ENCODE data around the gene SERPINA4. TPM values are rescaled to one million over a fixed set of nuclear protein-coding genes. Genes with fewer than 3 reads are reported as not detected.

The SERPINA4 gene
- total and polyA plus RNA-seq, 8 donors, result 51.5 to 119 (median 64.4) TPM

DNA sequence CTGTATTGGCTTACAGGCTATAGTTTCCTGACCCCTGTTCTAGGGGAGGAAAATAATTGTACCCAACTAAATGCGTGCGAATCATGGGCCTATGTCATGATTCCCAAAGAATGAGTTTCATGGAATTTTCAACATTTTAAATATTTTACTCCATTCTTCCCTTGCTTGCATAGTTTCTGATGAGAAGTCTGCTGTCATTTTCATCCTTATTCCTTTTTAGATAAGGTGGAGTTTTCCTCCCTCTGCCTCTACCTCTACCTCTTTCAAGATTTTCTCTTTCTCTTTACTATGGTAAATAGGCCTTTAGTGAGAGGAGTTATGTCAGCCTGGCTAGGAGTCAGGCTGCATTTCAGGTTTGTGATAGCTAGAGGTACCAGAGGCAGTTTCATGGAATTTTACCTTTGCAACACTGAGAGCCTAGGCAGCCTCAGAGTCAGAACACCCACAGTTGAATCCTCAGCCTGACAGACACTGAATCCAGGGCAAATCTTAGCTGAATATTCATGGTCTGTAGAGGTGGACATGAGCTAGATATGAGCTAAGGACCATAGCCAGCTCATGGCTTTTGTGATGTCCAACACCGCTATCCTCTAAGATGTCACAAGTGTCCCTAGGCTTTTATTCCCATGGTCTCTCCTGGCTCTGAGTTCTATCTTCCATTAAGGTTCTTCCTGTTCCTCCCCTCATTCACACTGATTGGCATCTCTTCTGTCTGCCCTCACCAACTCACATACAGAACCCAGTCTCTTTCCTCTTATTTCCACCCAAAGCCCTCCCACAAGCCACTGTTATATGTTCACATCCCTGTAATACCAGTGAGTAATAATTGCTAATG, 57.0 kb downstream of the SERPINA4 start:
- intact Hi-C loops (cut with DNase I), result no loop called here
- Histone ChIP-seq H3K4me3 (peak overlapping the region in 2 of 4 donors; percentile 5 to 57), H3K27ac (no peak overlapping the region), H3K9me3 (no peaks in the 10 kb centered on the region), H3K27me3 (no peaks in the 10 kb centered on the region), H3K36me3 (peaks cover 7 to 57% (median 19%) of the 10 kb centered on the region in 3 donors), H3K4me1 (peaks cover 0 to 3% (median 0%) of the 10 kb centered on the region in 3 donors)
- DNase-seq (no peak), ATAC-seq (no peak), FAIRE-seq (no peak)
- WGBS, 2 donors, result 80 to 96% methylated on average over 3 of the region's 3 CpGs
- TF ChIP-seq CTCF (IDR thresholded peaks at IDR 0.05), result no peak

DNA sequence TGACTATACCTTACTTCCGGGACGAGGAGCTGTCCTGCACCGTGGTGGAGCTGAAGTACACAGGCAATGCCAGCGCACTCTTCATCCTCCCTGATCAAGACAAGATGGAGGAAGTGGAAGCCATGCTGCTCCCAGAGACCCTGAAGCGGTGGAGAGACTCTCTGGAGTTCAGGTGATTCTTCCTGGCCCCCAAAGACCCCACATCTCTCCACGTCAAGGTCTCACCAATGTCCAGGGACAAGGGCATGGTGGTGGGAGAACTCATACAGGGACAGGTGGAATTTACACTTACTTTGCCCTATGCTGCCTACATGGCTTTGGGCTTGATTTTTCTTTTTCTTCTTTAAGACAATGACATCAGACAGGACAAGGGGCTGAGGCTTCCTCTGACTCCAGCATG, 58.1 kb downstream of the SERPINA4 start:
- H3K4me1 ChIP-seq, result peaks cover 0 to 3% (median 0%) of the 10 kb centered on the region in 3 donors
- intact Hi-C loops (cut with DNase I), result no loop called here
- ATAC-seq (no peak), DNase-seq (no peak), FAIRE-seq (no peak)
- H3K9me3 ChIP-seq, result no peaks in the 10 kb centered on the region
- H3K27me3 ChIP-seq, result no peaks in the 10 kb centered on the region
- WGBS, 2 donors, result 89 to 97% methylated on average over 6 of the region's 6 CpGs
- TF ChIP-seq CTCF (IDR thresholded peaks at IDR 0.05), result no peak
- peak overlapping the region in 1 of 4 donors; percentile 57 for H3K4me3 ChIP-seq
- H3K27ac ChIP-seq, result no peak overlapping the region
- H3K36me3 ChIP-seq, result peaks cover 13 to 68% (median 24%) of the 10 kb centered on the region in 3 donors

Other genes starting within 250 kb of the SERPINA4 start
- gene SERPINA6, start 238.1 kb upstream of the SERPINA4 start, total RNA-seq, result 10 to 100 TPM in 3 of 6 donors, 1 to 10 TPM in 3; 5.2 to 17.4 (median 10.3) TPM
- gene SERPINA6, start 238.1 kb upstream of the SERPINA4 start, polyA plus RNA-seq, result 10 to 100 TPM; 13.1 to 17.7 TPM
- gene SERPINA2, start 194.7 kb upstream of the SERPINA4 start, total RNA-seq, result not detected
- not detected for gene SERPINA2, start 194.7 kb upstream of the SERPINA4 start, polyA plus RNA-seq
- gene SERPINA1, start 172.8 kb upstream of the SERPINA4 start, total RNA-seq, result 100 to 1,000 TPM in 4 of 6 donors, 10 to 100 TPM in 2; 45.0 to 328 (median 170) TPM
- gene SERPINA1, start 172.8 kb upstream of the SERPINA4 start, polyA plus RNA-seq, result 100 to 1,000 TPM in 1 of 2 donors, 10 to 100 TPM in 1; 45.7 to 246 TPM
- gene SERPINA11, start 108.6 kb upstream of the SERPINA4 start, total RNA-seq, result not detected
- gene SERPINA11, start 108.6 kb upstream of the SERPINA4 start, polyA plus RNA-seq, result not detected
- not detected for gene SERPINA9, start 85.2 kb upstream of the SERPINA4 start, total RNA-seq
- not detected for gene SERPINA9, start 85.2 kb upstream of the SERPINA4 start, polyA plus RNA-seq
- not detected for gene SERPINA12, start 52.0 kb upstream of the SERPINA4 start, total RNA-seq
- not detected for gene SERPINA12, start 52.0 kb upstream of the SERPINA4 start, polyA plus RNA-seq
- 100 to 1,000 TPM in 1 of 6 donors, 10 to 100 TPM in 5; 52.3 to 130 (median 96.0) TPM for gene SERPINA5, start 20.0 kb downstream of the SERPINA4 start, total RNA-seq
- 100 to 1,000 TPM in 1 of 2 donors, 10 to 100 TPM in 1; 67.2 to 139 TPM for gene SERPINA5, start 20.0 kb downstream of the SERPINA4 start, polyA plus RNA-seq
- gene SERPINA3, start 50.9 kb downstream of the SERPINA4 start, total RNA-seq, result 1,000 to 10,000 TPM; 1,011 to 4,136 (median 2,518) TPM
- gene SERPINA3, start 50.9 kb downstream of the SERPINA4 start, polyA plus RNA-seq, result 1,000 to 10,000 TPM; 1,409 to 2,934 TPM
- gene GSC, start 208.7 kb downstream of the SERPINA4 start, total RNA-seq, result under 1 TPM; 0.35 to 0.84 (median 0.54) TPM
- 1 to 10 TPM in 1 of 2 donors, under 1 TPM in 1; 0.38 to 1.7 TPM for gene GSC, start 208.7 kb downstream of the SERPINA4 start, polyA plus RNA-seq